NCI-H128 (cell line): ENCODE data around the gene MLC1.

ENCODE experiments used
- DNase-seq: peaks from one replicate; lab custom pipeline; 2025; ENCODE audit not compliant: unreplicated experiment; lab: John Stamatoyannopoulos, UW

Gene MLC1

GRCh38 chr22:50039669-50040443, 45.4 kb downstream of the MLC1 start:
- DNase-seq: no peak

- no peak for DNase-seq
Observed at GRCh38 chr22:50035976-50036724, 49.1 kb downstream of the MLC1 start.

GRCh38 chr22:50035131-50035881, 49.9 kb downstream of the MLC1 start:
- DNase-seq: no peak

GRCh38 chr22:50034126-50035081, 50.8 kb downstream of the MLC1 start:
- DNase-seq: no peak

- no peak for DNase-seq
Observed at GRCh38 chr22:50032941-50033601, 52.2 kb downstream of the MLC1 start.

- no peak for DNase-seq
Observed at GRCh38 chr22:50032109-50032871, 52.9 kb downstream of the MLC1 start.

DNA sequence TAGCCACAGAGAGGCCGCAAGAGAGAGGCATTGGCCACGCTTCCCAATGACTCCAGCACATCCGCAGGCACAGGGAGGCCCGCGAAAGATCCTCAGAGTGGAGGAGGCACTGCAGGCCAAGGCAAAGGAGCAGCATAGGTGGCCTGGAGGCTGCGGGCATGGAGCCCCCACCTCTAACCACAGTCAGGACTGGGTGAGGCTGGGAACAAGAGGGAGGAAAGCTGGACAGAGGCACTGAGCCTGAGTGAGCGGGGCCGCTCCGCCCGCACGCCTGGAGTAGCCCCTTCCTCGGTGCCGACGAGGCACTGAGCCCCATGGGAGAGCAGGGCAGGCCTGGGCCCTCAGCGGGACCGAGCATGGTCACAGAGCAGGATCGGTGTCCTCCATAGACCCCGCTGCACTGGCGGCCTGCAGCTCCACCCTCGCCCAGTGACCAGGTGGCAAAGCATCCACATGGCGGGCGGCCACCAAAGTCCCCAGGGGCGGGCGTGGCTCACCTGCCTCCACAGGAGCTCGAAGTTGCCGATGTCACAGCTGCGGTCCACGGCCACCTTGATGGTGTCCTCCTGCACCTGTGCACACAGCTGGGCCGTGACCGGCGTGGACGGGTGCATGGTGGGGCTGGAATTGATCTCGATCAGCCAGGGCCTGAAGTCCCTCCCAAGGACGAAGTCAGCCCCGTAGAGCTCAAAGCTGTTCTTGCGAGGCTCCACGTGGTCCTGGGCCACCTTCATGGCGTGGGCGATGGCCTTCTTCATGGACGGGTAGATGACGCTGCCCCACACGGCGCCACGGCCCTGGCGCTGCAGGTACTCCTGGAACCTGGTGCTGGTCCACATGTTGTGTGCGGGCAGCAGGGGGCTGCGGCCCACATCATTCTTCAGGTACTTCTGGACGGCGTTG, 53.8 kb downstream of the MLC1 start:
- no peak for DNase-seq

GRCh38 chr22:50030297-50031188, 54.7 kb downstream of the MLC1 start:
- peak; percentile 51 for DNase-seq

DNA sequence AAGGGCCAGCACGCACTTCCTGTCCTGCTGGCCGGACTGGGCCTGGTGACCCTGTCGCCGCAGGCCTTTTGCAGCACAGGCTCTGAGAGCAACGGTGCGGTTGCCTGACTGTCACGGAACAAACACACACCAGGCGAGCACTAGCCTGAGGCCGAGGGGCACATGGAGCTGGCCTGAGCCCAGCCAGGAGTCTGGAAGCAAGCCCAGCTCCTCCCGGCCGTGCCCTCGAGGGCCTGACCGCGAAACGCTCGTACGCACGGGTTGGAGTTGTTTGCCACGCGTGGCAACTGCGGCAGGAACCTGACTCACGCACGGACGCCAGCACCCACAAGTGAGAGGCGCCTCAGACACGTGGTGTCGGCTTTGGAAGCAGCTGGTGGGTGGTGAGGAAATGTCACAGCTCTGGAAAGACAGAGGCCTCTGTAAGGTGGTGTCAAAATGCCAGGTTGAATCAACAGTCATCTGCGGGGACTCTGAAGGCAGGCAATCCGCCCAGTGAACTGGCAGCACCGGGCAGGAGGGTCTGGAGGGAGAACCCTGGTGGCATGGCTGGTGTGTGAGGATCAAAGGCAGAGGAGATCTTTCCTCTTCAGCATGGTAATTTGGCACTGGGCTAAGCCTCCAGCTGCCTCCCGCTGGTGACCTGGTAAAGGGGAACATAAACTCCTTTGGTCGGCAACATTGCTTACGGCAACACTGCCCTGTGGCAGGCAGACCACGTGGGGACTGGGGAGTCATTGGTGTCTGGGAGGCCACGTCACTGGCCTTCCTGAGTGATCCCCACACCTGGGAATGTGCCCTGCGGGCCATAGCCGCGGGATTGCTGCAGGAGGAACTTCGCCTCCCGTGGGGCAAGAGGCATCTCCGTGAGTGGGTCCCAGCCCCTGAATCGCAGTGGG, 57.3 kb downstream of the MLC1 start:
- DNase-seq: no peak

DNA sequence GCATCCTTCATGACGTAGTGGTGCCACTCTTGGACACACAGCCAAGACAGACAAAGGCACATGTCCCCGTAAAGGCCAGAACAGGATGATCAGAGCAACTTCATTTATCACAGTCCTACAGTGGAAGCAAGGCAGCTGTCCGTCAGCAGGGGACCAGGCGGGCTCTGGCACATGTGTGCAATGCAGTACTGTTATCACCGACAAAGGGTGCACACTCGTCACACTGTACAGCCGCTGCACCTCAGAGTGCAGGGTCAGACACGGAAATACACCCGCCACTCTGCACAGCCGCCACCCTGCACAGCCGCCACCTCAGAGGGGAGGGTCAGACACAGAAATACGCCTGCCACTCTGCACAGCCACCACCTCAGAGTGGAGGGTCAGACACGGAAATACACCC, 59.2 kb downstream of the MLC1 start:
- no peak for DNase-seq

DNA sequence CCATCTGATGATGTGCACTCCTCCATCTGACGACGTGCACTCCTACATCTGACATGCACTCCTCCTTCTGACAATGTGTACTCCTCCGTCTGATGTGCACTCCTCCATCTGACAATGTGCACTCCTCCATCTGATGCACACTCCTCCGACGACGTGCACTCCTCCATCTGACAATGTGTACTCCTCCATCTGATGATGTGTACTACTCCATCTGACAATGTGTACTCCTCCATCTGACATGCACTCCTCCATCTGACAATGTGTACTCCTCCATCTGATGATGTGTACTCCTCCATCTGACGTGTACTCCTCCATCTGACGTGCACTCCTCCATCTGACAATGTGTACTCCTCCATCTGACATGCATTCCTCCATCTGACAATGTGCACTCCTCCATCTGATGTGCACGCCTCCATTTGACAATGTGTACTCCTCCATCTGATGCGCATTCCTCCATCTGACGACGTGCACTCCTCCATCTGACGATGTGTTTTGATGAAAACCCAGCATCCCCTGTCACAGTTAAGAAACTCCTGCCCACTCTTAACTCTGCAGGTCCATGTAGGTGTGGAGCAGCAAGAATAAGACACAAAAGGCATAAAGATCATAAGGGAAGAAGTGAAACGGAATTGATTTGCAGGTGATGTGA, 62.9 kb downstream of the MLC1 start:
- DNase-seq: no peak

GRCh38 chr22:50020606-50021005, 64.6 kb downstream of the MLC1 start:
- DNase-seq: no peak

GRCh38 chr22:50019316-50019715, 65.9 kb downstream of the MLC1 start:
- no peak for DNase-seq

DNA sequence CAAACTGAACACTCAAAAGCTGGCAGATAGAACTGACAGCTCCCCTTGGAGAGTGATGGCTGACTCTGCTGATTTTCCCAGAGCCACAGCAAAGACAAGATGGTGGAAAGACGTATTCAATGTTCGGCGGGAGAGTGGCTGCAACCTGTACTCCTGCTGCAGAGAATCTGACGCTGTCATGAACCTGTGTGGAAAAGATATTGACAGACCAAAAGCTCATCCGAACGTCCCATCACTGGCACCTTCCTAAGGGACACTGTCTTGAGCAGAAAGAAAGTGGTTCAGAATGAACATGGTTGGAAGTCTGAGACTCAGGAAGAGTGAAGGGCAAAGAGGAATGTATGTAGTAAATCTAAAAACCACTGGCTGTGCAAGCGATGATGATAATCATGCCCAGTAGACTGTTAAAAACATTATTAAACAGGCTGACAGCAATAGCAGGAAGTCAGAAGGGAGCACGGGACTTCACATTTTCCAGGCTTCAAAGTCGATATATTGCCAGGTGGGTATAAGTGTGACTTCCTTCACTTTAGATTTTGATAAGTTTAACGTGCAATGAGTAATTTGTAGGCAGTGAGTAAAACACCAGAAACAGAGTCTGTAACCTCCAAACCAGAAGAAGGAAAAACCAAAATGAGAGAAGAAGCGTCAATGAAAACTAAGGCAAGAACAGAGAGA, 66.5 kb downstream of the MLC1 start:
- no peak for DNase-seq

DNA sequence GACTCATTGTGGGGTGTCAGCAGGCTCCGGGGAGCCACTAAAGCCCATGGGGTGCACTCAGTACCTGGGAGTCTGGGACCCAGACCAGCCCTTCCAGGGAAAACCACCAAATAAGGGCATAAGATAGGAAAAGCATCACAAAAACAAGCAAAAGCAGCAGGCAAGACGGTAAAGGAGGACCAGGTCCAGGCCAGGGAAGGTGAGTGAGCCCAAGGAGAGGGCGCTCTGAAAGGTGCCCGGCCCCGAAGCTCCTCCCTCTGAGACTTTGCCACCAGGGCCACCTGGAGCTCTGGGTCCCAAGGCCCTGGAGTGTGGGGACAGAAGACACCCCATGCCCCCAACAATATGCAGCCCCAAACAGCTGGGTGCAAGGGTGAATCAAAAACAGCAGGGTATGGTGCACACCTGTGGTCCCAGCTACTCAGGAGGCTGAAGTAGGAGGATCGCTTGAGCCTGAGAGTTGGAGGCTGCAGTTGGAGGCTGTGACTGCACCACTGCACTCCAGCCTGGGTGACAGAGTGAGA, 67.5 kb downstream of the MLC1 start:
- no peak for DNase-seq
